NCI-H2107 treated with DMSO at 0.1 percent for 48 hours (cell line): Measurements from ENCODE around the gene EPS8L1.

Experiments
- DNase-seq: peaks from one replicate; lab custom pipeline; 2025; ENCODE audit not compliant: unreplicated experiment; lab: John Stamatoyannopoulos, UW

Gene EPS8L1

GRCh38 chr19:55080121-55080967, 4.7 kb downstream of the EPS8L1 start:
- no peak for DNase-seq

- no peak for DNase-seq
These were observed 5.5 kb downstream of the EPS8L1 start for GRCh38 chr19:55080968-55081769.

- DNase-seq, result no peak
These were observed 6.0 kb downstream of the EPS8L1 start for GRCh38 chr19:55081770-55082019.

GRCh38 chr19:55082020-55082851, 6.6 kb downstream of the EPS8L1 start:
- no peak for DNase-seq

GRCh38 chr19:55083004-55083850, 7.6 kb downstream of the EPS8L1 start:
- DNase-seq, result no peak

- no peak for DNase-seq
These were observed 8.7 kb downstream of the EPS8L1 start for GRCh38 chr19:55084416-55084815.

- DNase-seq, result no peak
These were observed 10.4 kb downstream of the EPS8L1 start for GRCh38 chr19:55085923-55086715.

GRCh38 chr19:55086730-55087541, 11.3 kb downstream of the EPS8L1 start:
- peak; percentile 6 for DNase-seq

GRCh38 chr19:55087542-55087901, 11.9 kb downstream of the EPS8L1 start:
- no peak for DNase-seq

GRCh38 chr19:55088021-55088451, 12.4 kb downstream of the EPS8L1 start:
- no peak for DNase-seq

- DNase-seq, result no peak
These were observed 13.1 kb downstream of the EPS8L1 start for GRCh38 chr19:55088543-55089341.

- DNase-seq, result no peak
These were observed 13.8 kb downstream of the EPS8L1 start for GRCh38 chr19:55089342-55089944.

- DNase-seq, result no peak
These were observed 14.9 kb downstream of the EPS8L1 start for GRCh38 chr19:55090564-55090963.

GRCh38 chr19:55091126-55091910, 15.6 kb downstream of the EPS8L1 start:
- no peak for DNase-seq

GRCh38 chr19:55091955-55092354, 16.3 kb downstream of the EPS8L1 start:
- DNase-seq, result no peak

- DNase-seq, result no peak
These were observed 17.0 kb downstream of the EPS8L1 start for GRCh38 chr19:55092423-55093318.
